GM06990 (cell line): ENCODE measurements around the gene BIN2.
"Not testable (repeated sequence)": the region's sequence is repeated elsewhere in the genome, so short reads cannot be mapped to it uniquely, and the experiment has no call there.

Experiments used
- DNase-seq: peaks from one replicate; pipeline ENCODE4 v3.0.0-alpha.2; 2011; ENCODE audit not compliant: insufficient read length; ENCODE audit errors: extremely low read depth
- H3K27me3 ChIP-seq: replicated peaks from 2 replicates; pipeline ENCODE4 v1.6.0; 2011; ENCODE audit warnings: low read length; ENCODE audit not compliant: control insufficient read depth, insufficient read depth
- H3K36me3 ChIP-seq: 2 replicates; pipeline ENCODE4 v1.5.1; 2011; ENCODE audit warnings: low read length; ENCODE audit not compliant: control insufficient read depth, insufficient read depth
- H3K4me3 ChIP-seq: replicated peaks from 2 replicates; pipeline ENCODE4 v1.5.1; 2011; ENCODE audit warnings: low read depth, mild to moderate bottlenecking, control low read depth, low read length
- TF ChIP-seq, protein P1 (sequence below): IDR thresholded peaks from 2 replicates; pipeline ENCODE4 v1.5.1; 2011; ENCODE audit warnings: low read length, control low read depth, mild to moderate bottlenecking, inconsistent platforms; ENCODE audit not compliant: insufficient read depth, poor library complexity, severe bottlenecking

The BIN2 gene

GRCh38 chr12:51307655-51308593, 16.1 kb downstream of the BIN2 start:
- Histone ChIP-seq H3K4me3 (no peak overlapping the region), H3K27me3 (no peaks in the 10 kb centered on the region), H3K36me3 (peaks cover 15% of the 10 kb centered on the region)
- DNase-seq = no peak
- TF ChIP-seq, protein P1, sequence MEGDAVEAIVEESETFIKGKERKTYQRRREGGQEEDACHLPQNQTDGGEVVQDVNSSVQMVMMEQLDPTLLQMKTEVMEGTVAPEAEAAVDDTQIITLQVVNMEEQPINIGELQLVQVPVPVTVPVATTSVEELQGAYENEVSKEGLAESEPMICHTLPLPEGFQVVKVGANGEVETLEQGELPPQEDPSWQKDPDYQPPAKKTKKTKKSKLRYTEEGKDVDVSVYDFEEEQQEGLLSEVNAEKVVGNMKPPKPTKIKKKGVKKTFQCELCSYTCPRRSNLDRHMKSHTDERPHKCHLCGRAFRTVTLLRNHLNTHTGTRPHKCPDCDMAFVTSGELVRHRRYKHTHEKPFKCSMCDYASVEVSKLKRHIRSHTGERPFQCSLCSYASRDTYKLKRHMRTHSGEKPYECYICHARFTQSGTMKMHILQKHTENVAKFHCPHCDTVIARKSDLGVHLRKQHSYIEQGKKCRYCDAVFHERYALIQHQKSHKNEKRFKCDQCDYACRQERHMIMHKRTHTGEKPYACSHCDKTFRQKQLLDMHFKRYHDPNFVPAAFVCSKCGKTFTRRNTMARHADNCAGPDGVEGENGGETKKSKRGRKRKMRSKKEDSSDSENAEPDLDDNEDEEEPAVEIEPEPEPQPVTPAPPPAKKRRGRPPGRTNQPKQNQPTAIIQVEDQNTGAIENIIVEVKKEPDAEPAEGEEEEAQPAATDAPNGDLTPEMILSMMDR = no peak

GRCh38 chr12:51306507-51306906, 17.5 kb downstream of the BIN2 start:
- H3K27me3 ChIP-seq = no peaks in the 10 kb centered on the region
- H3K36me3 ChIP-seq = peaks cover 20% of the 10 kb centered on the region
- H3K4me3 ChIP-seq = no peak overlapping the region
- TF ChIP-seq, protein P1 = no peak
- DNase-seq = no peak

DNA sequence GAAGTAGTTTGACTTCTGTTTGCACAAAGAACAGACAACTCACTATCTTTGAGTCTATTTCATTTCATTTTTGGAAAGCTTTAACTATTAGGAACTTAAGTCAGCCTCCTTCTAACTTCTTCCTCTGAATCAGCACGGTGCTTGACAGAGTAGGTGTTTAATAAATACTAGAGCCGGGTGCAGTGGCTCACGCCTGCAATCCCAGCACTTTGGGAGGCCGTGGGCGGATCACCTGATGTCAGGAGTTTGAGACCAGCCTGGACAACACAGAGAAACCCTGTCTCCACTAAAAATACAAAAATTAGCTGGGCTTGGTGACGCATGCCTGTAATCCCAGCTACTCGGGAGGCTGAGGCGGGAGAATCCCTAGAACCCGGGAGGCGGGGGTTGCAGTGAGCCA, 23.2 kb downstream of the BIN2 start:
- not testable (repeated sequence) for H3K27me3 ChIP-seq, H3K4me3 ChIP-seq, DNase-seq
- peaks cover 21% of the 10 kb centered on the region for H3K36me3 ChIP-seq

DNA sequence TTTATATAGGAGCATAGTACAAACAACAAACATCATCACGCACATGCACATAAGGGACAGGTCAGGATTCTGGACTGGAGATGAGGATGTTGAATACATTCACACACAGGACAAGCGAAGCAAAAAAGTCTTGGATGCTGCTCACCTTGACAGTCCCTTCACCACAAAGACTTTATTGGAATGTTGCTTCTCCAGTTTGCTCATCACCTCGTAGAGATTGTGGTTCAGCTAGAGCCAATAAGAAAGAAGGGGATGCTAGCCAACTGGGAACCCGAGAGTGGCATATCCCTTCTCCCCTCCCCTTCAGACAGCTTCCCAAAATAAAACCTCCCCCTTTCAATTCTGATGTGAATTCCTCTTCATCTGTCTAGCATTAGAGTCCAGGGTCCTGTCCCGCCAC, 28.3 kb downstream of the BIN2 start:
- no peak overlapping the region for H3K4me3 ChIP-seq
- H3K27me3 ChIP-seq = no peaks in the 10 kb centered on the region
- DNase-seq = no peak
- peaks cover 11% of the 10 kb centered on the region for H3K36me3 ChIP-seq
- TF ChIP-seq, protein P1 = no peak

GRCh38 chr12:51294097-51294496, 29.9 kb downstream of the BIN2 start:
- not testable (repeated sequence) for DNase-seq, H3K27me3 ChIP-seq, H3K4me3 ChIP-seq, H3K36me3 ChIP-seq

DNA sequence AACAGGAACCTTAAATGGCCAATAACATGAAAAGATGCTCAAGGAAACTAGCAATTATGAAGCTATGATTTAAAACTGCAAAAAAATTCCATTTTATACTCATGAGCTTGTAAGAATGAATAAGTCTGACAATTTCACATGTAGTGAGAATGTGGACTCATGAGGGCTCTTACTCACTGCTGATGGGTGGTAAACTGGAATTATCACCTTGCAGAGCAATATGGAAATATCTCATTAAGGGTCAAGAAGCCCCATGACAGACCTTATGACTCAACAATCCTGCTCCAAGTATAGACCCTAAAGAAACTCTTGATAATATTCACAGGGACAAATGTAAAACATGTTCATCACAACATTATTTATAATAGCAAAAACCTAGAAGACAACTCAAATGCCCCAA, 30.3 kb downstream of the BIN2 start:
- no peak overlapping the region for H3K4me3 ChIP-seq
- H3K27me3 ChIP-seq = no peaks in the 10 kb centered on the region
- DNase-seq = no peak
- TF ChIP-seq, protein P1 = no peak
- H3K36me3 ChIP-seq = peaks cover 6% of the 10 kb centered on the region
